ENCODE measurements around the gene PLA2G6. TPM values are rescaled to one million over a fixed set of nuclear protein-coding genes. Genes with fewer than 3 reads are reported as not detected.

The PLA2G6 gene
- total and polyA plus RNA-seq, 2 of the 13 experiments (the other 11 are each of a cell fraction or from before 2014, with no cell fraction given) = 4.8 to 11.5 TPM

GRCh38 chr22:38202437-38203089 lies 20.9 kb upstream of the PLA2G6 start (continued):
- TF ChIP-seq GMEB1 (CRISPR knock-in tag; IDR thresholded peaks at IDR 0.05; ENCODE audit: borderline replicate concordance) (peak; percentile 67), ZNF501 (CRISPR knock-in tag; IDR thresholded peaks at IDR 0.05) (peak; percentile 75; the same call in 1 of the 2 replicates), THAP7 (CRISPR knock-in tag; IDR thresholded peaks at IDR 0.05) (no peak), ZNF362 (CRISPR knock-in tag; IDR thresholded peaks at IDR 0.05; ENCODE audit: borderline replicate concordance) (peak; percentile 11), ZNF350 (CRISPR knock-in tag; IDR thresholded peaks at IDR 0.05; ENCODE audit: borderline replicate concordance, low read depth) (0 out of 2 replicates have a peak, but pooled peaks have one; percentile 15), CCAR2 (optimal IDR thresholded peaks at IDR 0.05; ENCODE audit: low read depth, low read length) (no peak), TBX2 (CRISPR knock-in tag; IDR thresholded peaks at IDR 0.05; ENCODE audit: borderline replicate concordance) (0 out of 2 replicates have a peak, but pooled peaks have one; percentile 58), THYN1 (CRISPR knock-in tag; IDR thresholded peaks at IDR 0.05; ENCODE audit: borderline replicate concordance, low read depth) (no peak), ZNF777 (CRISPR knock-in tag; IDR thresholded peaks at IDR 0.05) (peak; percentile 90), NCOA5 (CRISPR knock-in tag; IDR thresholded peaks at IDR 0.05) (no peak), ZNF839 (CRISPR knock-in tag; IDR thresholded peaks at IDR 0.05; ENCODE audit: borderline replicate concordance) (no peak), ZNF558 (CRISPR knock-in tag; IDR thresholded peaks at IDR 0.05; ENCODE audit: borderline replicate concordance) (0 out of 2 replicates have a peak, but pooled peaks have one; percentile 51), ZNF781 (CRISPR knock-in tag; IDR thresholded peaks at IDR 0.05; ENCODE audit: borderline replicate concordance, not compliant biosample characterization) (peak; percentile 38), CTCF (CRISPR knock-in tag; IDR thresholded peaks at IDR 0.05) (peak; percentile 39; the same call in 1 of the 2 replicates), ATAD3A (CRISPR knock-in tag; IDR thresholded peaks at IDR 0.05) (no peak), ZNF605 (CRISPR knock-in tag; IDR thresholded peaks at IDR 0.05) (no peak), MBNL3 (CRISPR knock-in tag; conservative IDR thresholded peaks at IDR 0.05) (no peak)
